HG03045 (cell line): ENCODE results near the gene UPK3A.
"Not testable (repeated sequence)": the region's sequence is repeated elsewhere in the genome, so short reads cannot be mapped to it uniquely, and the experiment has no call there.

Source experiments
- ATAC-seq: cut with Tn5 transposase; IDR thresholded peaks from one replicate; pipeline ENCODE4 v1.9.1; 2021; ENCODE audit warnings: mild to moderate bottlenecking, moderate library complexity; ENCODE audit not compliant: unreplicated experiment

UPK3A gene

DNA sequence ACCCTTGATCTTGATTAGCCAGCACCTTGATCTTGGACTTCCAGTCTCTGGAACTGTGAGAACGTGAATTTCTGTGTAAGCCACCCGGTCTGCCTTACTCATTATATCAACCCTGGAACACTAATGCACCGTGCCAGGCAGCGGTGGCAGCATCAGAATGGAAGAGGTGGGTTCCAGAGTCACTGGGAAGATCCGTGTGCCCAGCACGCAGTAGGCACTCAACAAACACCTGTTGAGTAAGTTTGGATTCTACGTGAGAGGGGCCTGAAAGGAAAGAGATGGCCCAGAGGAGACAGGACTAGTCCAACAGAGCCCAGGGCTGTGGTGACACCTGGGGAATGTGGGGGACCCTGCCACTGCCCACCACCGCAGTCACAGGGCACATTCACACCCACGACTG is 6.6 kb upstream of the UPK3A start:
- no peak for ATAC-seq

DNA sequence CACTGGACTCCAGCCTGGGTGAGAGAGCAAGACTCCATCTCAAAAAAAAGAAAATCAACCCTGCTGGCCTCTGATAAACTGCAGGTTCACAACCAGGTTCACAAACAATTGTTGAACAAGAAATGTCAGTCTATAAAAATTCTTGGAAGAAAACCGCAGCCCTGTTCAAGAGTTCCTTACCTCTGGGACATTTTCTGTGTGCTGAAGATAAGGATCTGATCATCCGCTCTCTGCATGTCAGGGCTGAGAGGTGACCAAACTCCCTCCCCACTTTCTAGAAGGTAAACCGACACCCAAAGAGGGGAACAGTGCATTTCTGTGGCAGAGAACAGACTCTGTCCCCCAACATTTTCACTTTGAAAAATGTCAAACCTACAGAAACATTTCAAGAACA is 4.2 kb upstream of the UPK3A start:
- ATAC-seq = no peak

DNA sequence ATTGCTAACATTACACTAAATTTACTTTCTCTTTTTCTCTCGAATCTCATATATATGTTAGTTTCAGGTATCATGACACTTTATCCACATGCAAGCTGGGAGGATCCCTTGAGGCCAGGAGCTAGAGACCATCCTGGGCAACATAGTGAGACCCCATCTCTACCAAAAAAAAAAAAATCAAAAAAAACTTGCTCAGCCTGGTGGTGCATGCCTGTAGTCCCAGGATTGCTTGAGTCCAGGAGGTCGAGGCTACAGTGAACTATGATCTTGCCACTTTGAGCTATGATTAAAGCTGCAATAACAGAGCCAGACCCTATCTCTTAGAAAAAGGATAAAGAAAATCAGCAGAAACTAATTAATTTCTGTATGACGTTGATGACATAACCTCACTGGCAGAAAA is 3.7 kb upstream of the UPK3A start:
- ATAC-seq = no peak

DNA sequence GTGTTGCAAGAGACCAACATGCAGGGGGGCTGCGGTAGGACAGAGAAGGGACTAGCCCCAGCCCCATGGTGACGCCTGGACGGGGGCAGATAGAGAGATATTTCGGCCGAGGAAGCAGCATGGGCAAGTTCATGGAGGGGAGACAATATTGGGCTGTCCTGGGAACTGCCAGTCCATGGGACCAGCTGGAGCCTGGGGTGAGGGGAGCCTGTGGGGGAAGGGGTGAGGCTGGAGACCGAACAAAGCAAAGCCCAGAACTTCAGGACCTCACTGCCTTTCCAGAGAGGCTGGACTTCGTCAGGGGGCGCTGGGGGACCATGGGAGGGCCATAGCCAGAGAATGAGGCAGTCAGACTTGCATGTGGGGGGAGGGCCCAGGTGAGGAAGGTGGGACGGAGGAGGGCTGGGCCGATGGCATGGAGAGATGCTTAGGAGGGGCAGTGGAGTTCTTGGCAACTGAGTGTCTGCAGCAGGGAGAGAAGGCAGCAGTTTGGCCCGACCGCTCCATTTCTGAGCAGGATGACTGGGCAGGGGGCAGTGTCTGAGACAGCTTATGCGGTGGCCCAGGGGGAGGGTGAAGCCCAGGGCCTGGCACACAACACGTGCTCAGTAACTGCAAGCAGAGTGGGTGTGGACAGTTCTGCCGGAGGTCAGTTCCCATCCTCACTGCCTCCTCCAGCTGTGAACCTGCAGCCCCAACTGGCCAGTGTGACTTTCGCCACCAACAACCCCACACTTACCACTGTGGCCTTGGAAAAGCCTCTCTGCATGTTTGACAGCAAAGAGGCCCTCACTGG is 712 bp downstream of the UPK3A start:
- no peak for ATAC-seq

DNA sequence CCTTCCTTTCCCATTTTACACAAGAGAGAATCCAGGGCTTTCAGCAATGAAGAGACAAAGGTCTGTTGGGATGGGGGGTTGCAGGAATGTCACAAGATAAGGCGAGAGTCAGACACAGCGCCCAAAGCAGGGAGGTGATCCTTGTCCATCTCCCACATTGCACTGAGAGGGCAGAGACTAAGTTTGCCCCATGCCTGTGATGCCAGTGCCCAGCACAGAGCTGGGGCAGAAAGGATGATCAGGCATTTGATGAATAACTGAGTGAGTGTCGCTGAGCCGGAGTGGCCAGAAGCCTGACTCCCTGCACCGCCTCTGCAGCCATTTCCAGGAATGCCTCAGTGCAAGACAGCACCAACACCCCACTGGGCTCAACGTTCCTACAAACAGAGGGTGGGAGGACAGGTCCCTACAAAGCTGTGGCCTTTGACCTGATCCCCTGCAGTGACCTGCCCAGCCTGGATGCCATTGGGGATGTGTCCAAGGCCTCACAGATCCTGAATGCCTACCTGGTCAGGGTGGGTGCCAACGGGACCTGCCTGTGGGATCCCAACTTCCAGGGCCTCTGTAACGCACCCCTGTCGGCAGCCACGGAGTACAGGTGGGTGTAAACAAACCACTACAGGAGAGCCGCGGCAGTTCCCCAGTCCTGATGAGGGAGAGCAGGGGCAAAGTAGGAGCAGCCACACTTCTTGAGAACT is 2.3 kb downstream of the UPK3A start:
- no peak for ATAC-seq

DNA sequence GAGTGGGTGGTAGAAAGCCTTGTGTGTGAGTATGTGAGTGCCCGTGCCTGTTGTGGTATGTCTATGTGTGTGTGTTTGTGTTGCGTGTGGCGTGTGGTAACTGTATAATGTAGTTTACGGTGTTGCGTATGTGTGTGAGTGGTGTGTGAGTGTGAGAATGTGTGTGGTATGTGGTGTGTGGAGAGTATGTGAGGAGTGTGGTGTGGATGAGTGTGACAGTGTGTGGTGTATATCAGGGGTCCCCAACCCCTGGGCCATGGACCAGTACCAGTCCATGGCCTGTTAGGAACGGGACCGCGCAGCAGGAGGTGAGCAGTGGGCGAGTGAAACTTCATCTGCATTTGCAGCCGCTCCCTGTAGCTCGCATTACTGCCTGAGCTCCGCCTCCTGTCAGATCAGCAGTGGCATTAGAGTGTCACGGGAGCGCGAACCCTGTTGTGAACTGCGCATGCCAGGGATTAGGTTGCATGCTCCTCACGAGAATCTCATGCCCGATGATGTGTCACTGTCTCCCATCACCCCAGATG is 5.7 kb downstream of the UPK3A start:
- no peak for ATAC-seq

DNA sequence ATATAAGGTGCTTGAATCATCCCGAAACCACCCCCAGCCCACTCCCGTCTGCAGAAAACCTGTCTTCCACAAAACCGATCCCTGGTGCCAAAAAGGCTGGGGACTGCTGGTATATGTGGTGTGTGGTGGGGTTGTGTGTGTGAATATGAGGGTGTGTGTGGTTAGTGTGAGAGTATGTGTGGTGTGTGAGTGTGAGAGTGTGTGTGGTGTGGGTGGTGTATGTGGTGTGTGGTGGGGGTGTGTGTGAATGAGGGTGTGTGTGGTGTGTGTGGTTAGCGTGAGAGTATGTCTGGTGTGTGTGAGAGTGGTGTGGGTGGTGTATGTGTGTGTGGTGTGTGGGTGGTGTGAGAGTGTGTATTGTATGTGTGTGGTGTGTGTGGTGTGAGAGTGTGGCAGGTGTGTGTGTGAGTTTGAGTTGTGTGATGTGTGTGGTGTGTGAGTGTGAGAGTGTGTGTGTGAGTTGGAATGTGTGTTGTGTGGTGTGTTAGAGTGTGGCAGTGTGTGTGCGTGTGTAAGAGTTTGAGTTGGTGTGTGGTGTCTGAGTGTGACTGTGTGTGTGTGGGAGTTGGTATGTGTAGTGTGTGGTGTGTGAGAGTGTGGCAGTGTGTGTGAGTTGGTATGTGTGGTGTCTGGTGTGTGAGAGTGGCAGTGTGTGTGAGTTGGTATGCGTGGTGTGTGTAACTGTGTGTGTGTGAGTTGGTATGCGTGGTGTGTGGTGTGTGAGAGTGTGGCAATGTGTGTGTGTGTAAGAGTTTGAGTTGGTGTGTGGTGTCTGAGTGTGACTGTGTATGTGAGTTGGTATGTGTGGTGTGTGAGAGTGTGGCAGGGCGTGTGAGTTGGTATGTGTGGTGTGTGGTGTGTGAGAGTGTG is 6.5 kb downstream of the UPK3A start:
- no peak for ATAC-seq

DNA sequence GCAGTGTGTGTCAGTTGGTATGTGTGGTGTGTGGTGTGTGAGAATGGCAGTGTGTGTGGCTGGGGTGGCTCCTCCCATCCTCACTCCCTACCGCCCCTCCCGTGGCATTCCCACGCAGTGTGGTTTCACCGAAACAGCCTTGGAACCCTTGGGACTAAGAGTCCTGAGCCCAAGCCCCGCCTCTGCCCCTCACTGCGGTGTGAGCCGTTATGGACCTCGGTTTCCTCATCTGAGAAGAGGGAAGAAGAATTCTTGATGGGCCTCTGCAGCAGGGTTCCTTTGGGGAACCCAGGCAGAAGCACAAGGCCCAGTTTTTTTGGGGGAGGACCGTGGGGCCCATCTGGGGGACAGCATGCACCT is 7.2 kb downstream of the UPK3A start:
- no peak for ATAC-seq

DNA sequence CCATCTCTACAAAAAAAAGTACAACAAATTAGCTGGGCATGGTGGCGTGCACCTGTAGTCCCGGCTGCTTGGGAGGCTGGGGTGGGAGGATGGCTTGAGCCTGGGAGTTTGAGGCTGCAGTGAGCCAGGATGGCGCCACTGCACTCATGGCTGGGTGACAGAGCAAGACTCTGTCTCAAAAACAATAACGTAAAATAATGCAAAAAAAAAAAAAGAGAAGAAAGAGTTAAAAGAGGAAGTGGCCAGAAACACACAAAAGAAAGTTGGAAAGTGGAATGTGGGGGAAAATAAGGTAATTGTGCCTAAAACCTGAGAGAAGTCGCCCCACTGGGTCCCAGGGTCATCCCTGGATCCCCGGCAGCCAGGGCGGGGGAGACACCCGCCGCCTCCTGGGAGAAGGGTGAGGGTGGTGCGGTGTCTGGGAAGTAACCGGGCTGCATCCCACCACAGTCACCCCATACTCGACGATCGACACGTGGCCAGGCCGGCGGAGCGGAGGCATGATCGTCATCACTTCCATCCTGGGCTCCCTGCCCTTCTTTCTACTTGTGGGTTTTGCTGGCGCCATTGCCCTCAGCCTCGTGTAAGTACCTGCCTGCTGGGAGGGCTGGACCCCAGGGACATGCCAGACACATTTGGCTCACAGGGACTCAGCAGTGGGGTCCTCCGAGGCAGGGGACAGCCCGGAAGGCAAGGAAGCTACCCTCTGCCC is 8.1 kb downstream of the UPK3A start:
- ATAC-seq = no peak

DNA sequence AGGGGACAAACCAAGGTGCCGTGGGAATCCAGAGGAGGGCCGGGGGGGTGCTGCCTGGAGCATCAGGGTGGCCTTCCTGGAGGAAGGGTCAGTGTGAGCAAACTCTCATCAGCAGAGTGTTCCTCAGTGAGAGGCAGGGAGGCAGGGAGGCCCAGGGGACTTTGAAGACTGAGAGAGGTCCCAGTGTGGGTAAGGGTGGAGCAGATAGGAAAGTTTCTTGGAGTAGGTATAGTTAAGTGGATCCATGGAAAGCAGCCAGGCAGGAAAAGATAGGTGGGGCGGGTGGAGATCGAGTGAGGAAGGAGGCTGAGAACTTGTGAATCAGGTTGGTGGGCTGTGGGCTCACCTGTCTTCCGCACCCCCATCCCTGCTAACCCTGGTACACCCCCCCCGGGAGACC is 9.3 kb downstream of the UPK3A start:
- no peak for ATAC-seq

DNA sequence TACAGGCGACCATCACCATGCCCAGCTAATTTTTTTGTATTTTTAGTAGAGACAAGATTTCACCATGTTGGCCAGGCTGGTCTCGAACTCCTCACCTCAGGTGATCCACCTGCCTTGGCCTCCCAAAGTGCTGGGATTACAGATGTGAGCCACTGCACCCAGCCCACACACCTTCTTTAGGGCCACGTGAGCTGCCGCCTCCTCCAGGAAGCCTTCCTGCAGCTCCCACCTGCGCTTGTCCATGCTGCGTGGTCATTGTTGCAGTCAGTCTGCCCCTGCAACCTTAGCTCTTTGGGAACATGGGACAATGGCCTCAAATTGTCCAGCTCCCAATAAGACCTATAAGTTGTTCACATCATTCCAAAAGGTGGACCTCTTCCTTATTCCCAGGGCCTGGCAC is 10.3 kb downstream of the UPK3A start:
- ATAC-seq = not testable (repeated sequence)

DNA sequence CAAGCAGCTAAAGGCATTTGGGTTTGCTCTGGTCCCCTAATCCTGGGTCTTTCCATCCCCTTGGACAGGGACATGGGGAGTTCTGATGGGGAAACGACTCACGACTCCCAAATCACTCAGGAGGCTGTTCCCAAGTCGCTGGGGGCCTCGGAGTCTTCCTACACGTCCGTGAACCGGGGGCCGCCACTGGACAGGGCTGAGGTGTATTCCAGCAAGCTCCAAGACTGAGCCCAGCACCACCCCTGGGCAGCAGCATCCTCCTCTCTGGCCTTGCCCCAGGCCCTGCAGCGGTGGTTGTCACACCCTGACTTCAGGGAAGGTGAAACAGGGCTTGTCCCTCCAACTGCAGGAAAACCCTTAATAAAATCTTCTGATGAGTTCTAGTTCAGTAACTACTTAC is 10.7 kb downstream of the UPK3A start:
- no peak for ATAC-seq

DNA sequence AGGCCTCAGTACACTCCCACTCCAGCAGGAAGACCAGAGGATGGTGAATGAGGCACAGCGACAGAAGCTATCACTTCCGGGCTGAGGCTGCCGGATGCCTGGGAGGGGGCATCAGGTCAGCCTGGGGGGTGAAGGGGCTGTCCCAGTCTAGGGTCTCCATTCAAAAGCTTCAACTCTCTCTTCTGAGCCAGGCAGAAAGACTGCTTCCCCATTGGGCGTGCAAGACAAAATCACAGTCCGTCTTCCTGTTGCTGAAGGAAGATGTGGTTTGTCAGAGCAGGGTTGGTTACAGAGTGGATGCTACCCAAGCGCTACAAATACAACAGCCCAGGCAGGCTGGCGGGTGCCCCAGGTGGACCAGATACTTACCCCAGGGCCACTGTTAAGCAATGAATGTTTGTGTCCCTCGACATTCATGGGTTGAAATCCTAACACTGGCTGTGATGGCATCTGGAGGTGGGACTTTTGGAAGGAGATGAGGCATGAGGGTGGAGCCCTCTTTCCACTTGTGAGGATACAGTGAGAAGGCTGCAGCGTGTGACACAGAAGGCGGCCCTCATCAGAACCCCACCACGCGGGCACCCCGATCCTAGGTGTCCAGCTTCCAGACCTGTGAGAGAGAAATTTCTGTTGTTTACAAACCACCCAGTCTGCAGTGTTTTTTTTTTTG is 12.0 kb downstream of the UPK3A start:
- no peak for ATAC-seq

DNA sequence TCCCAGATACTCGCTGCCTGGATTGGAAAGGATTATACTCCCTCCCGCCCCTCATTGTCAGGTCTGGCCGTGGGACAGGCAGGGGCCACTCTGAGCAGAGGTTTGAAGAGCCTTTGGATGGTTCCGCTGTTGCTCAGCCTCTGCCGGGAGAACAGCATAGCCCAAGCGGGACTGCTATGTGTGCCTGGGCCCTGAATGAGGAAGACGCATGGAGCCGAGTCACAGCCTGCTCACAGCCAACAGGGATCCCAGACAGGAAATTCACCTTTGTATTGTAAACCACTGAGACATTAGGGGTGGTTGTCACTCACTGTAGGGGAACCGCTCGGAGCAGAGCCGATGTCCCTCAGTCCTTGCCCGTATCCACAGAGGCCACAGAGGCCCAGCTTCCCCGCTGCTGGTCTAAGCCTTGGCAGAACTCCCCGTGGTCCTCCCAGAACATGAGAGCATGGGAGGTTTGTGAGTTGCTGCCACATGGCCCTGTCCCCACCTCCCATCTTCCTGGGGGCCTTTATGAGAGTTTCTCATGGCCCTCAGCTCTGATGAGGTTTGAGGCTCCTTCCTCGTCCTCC is 14.3 kb downstream of the UPK3A start:
- no peak for ATAC-seq

DNA sequence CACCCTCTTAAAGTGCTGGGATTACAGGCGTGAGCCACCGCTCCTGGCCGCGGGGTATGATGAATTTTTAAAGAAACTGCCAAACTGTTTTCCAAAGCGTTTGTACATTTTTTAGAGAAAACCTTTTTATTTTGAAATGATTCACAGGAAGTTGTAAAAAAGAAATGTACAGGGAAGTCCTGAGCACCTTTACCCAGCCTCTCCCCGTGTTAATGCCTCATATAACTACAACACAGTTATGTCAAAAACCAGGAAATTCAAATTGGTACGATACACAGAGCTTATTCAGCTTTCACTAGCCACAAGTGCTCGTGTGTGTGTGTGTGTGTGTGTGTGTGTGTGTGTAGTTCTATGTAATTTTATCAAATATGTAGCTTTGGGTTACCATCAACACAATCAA is 18.0 kb downstream of the UPK3A start:
- no peak for ATAC-seq

DNA sequence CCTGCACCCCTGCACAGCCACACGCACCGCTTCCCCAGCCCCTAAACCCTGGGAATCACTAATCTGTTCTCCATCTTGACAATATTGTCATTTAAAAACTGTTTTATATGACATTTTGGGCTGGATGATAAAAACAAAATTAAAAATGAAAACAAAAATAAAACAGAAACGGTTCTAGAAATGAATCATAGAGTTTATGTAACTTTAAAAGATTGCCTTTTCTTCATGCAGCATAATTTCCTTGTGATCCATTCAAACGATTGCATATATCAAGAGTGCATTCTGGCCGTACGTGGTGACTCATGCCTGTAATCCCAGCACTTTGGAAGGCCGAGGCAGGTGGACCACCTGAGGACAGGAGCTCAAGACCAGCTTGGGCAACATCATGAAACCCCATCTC is 18.4 kb downstream of the UPK3A start:
- ATAC-seq = no peak

DNA sequence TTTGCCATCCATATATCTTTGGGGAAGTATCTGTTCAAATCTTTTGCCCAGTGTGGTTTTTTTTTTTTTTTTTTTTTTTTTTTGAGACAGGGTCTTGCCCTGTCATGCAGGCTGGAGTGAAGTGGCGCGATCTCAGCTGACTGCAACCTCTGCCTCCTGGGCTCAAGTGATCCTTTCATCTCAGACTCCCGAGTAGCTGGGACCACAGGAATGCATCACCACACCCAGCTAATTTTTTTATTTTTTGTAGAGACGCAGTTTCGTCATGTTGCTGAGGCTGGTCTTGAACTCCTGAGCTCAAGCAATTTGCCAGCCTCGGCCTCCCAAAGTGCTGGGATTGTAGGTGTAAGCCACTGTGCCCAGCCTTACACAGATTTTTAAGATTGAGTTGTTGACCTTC is 20.2 kb downstream of the UPK3A start:
- ATAC-seq = no peak

DNA sequence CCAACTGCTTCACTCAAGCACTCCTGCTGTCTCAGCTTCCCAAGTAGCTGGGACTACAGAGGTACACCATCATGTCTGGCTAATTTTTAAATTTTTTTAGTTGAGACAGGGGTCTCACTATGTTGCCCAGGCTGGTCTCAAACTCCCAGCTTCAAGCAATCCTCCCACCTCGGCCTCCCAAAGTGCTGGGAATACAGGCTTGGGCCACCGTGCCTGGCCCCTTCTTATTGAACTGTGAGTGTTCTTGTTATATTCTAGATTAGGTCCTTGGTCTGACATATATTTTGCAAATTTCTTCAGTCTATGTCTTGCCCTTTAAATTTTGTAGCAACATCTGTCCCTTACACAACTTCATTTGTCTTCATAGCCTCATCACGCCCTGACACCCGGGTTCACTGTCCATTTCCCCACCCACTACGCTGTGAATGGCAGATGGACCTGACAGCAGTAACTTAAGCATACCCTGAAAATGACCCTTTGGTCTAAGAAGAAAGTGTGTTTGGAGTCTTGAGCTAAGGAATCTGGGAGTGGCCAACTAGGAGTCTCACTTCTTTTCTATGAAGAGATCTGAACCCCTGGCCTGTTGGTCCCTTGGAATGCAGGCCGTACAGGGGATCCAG is 20.8 kb downstream of the UPK3A start:
- ATAC-seq = no peak

DNA sequence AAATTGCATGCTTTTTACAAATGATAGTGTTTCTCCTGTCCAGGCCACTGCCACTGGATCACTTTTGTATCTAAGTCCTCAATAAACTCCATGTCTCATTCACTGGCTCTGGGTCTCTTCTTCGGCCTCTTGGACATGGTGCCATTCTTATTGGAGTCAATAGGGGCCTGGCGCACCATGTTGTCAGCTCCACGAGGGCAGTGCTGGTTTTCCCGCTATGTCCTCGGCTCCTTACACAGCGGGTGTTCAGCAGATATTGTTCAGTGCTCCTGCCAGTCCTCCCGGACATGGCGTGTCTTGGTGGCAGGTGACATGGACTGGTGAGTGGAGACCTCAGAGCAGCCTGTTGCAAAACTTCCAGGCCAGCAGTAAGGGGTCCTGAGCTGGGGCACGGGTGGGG is 21.4 kb downstream of the UPK3A start:
- no peak for ATAC-seq
